ENCODE measurements around the gene KCNMB2.

KCNMB2 gene

DNA sequence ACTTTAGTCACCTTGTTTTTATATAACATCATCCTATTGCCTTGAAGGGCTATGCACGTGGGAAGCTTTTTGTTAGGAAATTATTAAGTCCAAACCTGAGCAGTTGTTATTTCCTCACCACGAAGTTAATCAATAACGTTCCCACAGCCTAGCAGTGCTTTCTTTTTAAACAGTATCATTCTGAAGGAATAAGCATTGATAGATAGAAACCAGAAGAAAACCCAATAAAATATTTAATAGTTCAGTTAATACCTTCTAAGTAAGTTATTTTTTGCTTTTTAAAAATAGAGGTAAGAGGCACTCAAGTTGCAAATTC, 149.3 kb downstream of the KCNMB2 start:
- Histone ChIP-seq H3K79me2 (ENCODE audit: control insufficient read depth, low read length) (no peaks in the 10 kb centered on the region), H3K9me2 (replicated peaks; ENCODE audit: control insufficient read depth, low read length) (no peaks in the 10 kb centered on the region), H3K4me1 (ENCODE audit: control insufficient read depth, low read length) (peaks cover 8% of the 10 kb centered on the region; the same call in 1 of the 2 replicates), H3K36me3 (ENCODE audit: control insufficient read depth, low read length) (no peaks in the 10 kb centered on the region), H3K9me3 (ENCODE audit: control insufficient read depth, insufficient read depth, low read length) (peaks cover 10% of the 10 kb centered on the region; the same call in 1 of the 2 replicates), H3K27ac (ENCODE audit: low read depth, low read length) (no peak overlapping the region), H4K20me1 (ENCODE audit: control insufficient read depth, insufficient read depth, low read depth, low read length) (no peaks in the 10 kb centered on the region), H3F3A (ENCODE audit: control insufficient read depth, insufficient read depth) (no peaks in the 10 kb centered on the region), H3K27me3 (ENCODE audit: control insufficient read depth, low read length) (no peaks in the 10 kb centered on the region), H3K4me2 (ENCODE audit: low read length) (no peak overlapping the region), H3K4me3 (ENCODE audit: low read length) (no peak overlapping the region)
- TF ChIP-seq, protein P1, sequence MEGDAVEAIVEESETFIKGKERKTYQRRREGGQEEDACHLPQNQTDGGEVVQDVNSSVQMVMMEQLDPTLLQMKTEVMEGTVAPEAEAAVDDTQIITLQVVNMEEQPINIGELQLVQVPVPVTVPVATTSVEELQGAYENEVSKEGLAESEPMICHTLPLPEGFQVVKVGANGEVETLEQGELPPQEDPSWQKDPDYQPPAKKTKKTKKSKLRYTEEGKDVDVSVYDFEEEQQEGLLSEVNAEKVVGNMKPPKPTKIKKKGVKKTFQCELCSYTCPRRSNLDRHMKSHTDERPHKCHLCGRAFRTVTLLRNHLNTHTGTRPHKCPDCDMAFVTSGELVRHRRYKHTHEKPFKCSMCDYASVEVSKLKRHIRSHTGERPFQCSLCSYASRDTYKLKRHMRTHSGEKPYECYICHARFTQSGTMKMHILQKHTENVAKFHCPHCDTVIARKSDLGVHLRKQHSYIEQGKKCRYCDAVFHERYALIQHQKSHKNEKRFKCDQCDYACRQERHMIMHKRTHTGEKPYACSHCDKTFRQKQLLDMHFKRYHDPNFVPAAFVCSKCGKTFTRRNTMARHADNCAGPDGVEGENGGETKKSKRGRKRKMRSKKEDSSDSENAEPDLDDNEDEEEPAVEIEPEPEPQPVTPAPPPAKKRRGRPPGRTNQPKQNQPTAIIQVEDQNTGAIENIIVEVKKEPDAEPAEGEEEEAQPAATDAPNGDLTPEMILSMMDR (IDR thresholded peaks at IDR 0.05; ENCODE audit: low read depth, low read length, poor library complexity, severe bottlenecking) = no peak
- TF ChIP-seq EZH2phosphoT487 (IDR thresholded peaks at IDR 0.05; ENCODE audit: borderline replicate concordance, low read length) = no peak

DNA sequence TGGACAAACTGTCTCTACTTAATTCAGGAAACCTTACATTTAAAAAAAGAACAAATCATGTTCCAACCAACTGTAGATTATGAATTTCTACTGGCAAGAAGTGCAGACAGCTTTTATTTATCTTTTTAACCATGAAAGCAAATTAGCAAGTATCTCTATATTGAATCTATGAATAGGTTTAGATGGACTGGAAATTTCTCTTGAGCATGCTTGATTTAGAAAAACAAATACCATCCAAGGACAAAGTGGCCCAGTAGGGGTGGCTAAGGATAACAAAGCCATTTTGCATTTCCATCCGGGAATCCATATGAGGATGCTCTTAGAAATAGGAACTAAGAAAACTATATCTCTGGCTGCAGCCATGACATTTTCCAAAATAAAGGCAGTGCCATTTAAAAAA, 150.6 kb downstream of the KCNMB2 start:
- Histone ChIP-seq H4K20me1 (ENCODE audit: control insufficient read depth, insufficient read depth, low read depth, low read length) (no peaks in the 10 kb centered on the region), H3K27ac (ENCODE audit: low read depth, low read length) (no peak overlapping the region), H3F3A (ENCODE audit: control insufficient read depth, insufficient read depth) (no peaks in the 10 kb centered on the region), H3K79me2 (ENCODE audit: control insufficient read depth, low read length) (no peaks in the 10 kb centered on the region), H3K9me3 (ENCODE audit: control insufficient read depth, insufficient read depth, low read length) (peaks cover 10% of the 10 kb centered on the region; the same call in 1 of the 2 replicates), H3K9me2 (replicated peaks; ENCODE audit: control insufficient read depth, low read length) (no peaks in the 10 kb centered on the region), H3K4me2 (ENCODE audit: low read length) (no peak overlapping the region), H3K27me3 (ENCODE audit: control insufficient read depth, low read length) (no peaks in the 10 kb centered on the region), H3K4me1 (ENCODE audit: control insufficient read depth, low read length) (peaks cover 8% of the 10 kb centered on the region; the same call in 1 of the 2 replicates), H3K36me3 (ENCODE audit: control insufficient read depth, low read length) (no peaks in the 10 kb centered on the region), H3K4me3 (ENCODE audit: low read length) (no peak overlapping the region)
- TF ChIP-seq, protein P1 (IDR thresholded peaks at IDR 0.05; ENCODE audit: low read depth, low read length, poor library complexity, severe bottlenecking) = no peak
- TF ChIP-seq EZH2phosphoT487 (IDR thresholded peaks at IDR 0.05; ENCODE audit: borderline replicate concordance, low read length) = no peak

- Histone ChIP-seq H4K20me1 (ENCODE audit: control insufficient read depth, insufficient read depth, low read depth, low read length) (no peaks in the 10 kb centered on the region), H3K4me3 (ENCODE audit: low read length) (no peak overlapping the region), H3K27ac (ENCODE audit: low read depth, low read length) (no peak overlapping the region), H3K9me2 (replicated peaks; ENCODE audit: control insufficient read depth, low read length) (no peaks in the 10 kb centered on the region), H3K27me3 (ENCODE audit: control insufficient read depth, low read length) (no peaks in the 10 kb centered on the region), H3K9me3 (ENCODE audit: control insufficient read depth, insufficient read depth, low read length) (peaks cover 13% of the 10 kb centered on the region; the same call in 1 of the 2 replicates), H3K4me1 (ENCODE audit: control insufficient read depth, low read length) (no peaks in the 10 kb centered on the region), H3K79me2 (ENCODE audit: control insufficient read depth, low read length) (no peaks in the 10 kb centered on the region), H3K4me2 (ENCODE audit: low read length) (no peak overlapping the region), H3F3A (ENCODE audit: control insufficient read depth, insufficient read depth) (no peaks in the 10 kb centered on the region), H3K36me3 (ENCODE audit: control insufficient read depth, low read length) (no peaks in the 10 kb centered on the region)
- TF ChIP-seq, protein P1 (IDR thresholded peaks at IDR 0.05; ENCODE audit: low read depth, low read length, poor library complexity, severe bottlenecking) = no peak
- no peak for TF ChIP-seq EZH2phosphoT487 (IDR thresholded peaks at IDR 0.05; ENCODE audit: borderline replicate concordance, low read length)
These were observed 154.3 kb downstream of the KCNMB2 start for GRCh38 chr3:178690571-178690970.

Measured in DOHH2 (cell line).